BJ (cell line): ENCODE measurements around the gene REM1. TPM values are rescaled to one million over a fixed set of nuclear protein-coding genes. Genes with fewer than 3 reads are reported as not detected.
"Not testable (repeated sequence)": the region's sequence is repeated elsewhere in the genome, so short reads cannot be mapped to it uniquely, and the experiment has no call there.

Source experiments
- CTCF ChIA-PET: fragments of 350-600 bp; formaldehyde crosslinking; extraction: SDS; loops from one replicate; lab custom pipeline; 2021; ENCODE audit warnings: antibody characterized with exemption, inconsistent platforms; lab: Yijun Ruan, JAX
- POLR2A ChIA-PET: fragments of 300-600 bp; sonication (Branson Sonifier 250); formaldehyde crosslinking; extraction: SDS; loops from one replicate; lab custom pipeline; 2021; ENCODE audit warnings: antibody characterized with exemption; lab: Charles Lee
- DNase-seq: peaks from one replicate; pipeline ENCODE4 v3.0.0-alpha.2; 2011; ENCODE audit warnings: low read depth
- H3K27me3 ChIP-seq: 2 replicates; pipeline ENCODE4 v1.6.0; 2011; ENCODE audit warnings: low read length; ENCODE audit not compliant: control insufficient read depth, insufficient read depth
- H3K36me3 ChIP-seq: 2 replicates; pipeline ENCODE4 v1.5.1; 2011; ENCODE audit warnings: low read length; ENCODE audit not compliant: control insufficient read depth, insufficient read depth
- H3K4me3 ChIP-seq: 2 replicates; pipeline ENCODE4 v1.5.1; 2011; ENCODE audit warnings: low read depth, mild to moderate bottlenecking, control low read depth, low read length
- polyA plus RNA-seq: library from polyadenylated mRNA; depleted of rRNA; stranded (reverse); fragments of >200 nt; gene quantifications from 2 replicates; pipeline ENCODE4 v1.2.3, GENCODE V29; 2011
- TF ChIP-seq, protein P1 (sequence below): IDR thresholded peaks from 2 replicates; pipeline ENCODE4 v1.5.1; 2011; ENCODE audit warnings: low read depth, mild to moderate bottlenecking, control low read depth, inconsistent platforms, low read length, moderate library complexity; ENCODE audit not compliant: insufficient read depth

REM1 gene
- polyA plus RNA-seq, 1 experiment: not detected

DNA sequence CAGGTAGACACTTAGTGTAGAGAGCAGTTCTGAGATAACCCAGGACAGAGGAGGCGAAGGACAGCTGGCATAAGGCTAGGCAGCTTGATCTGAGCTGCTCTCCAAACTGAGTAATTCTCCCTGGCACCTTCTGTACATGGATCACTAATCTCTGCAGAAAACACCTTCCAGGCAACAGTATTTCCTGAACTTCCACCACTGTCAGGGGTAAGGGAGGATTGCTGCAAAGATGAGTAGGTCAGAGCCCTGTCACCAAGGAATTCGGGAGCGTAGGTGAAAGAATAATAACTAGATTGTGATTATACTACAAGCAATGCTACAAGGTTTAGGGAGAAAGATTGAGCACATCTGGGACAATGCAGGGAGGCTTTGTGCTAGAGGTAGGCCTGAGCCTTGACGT lies 41.1 kb downstream of the REM1 start:
- Histone ChIP-seq H3K27me3 (no peaks in the 10 kb centered on the region), H3K4me3 (peak overlapping the region; percentile 96), H3K36me3 (peaks cover 8% of the 10 kb centered on the region; the same call in 1 of the 2 replicates)
- POLR2A ChIA-PET: no interaction called here
- TF ChIP-seq, protein P1, sequence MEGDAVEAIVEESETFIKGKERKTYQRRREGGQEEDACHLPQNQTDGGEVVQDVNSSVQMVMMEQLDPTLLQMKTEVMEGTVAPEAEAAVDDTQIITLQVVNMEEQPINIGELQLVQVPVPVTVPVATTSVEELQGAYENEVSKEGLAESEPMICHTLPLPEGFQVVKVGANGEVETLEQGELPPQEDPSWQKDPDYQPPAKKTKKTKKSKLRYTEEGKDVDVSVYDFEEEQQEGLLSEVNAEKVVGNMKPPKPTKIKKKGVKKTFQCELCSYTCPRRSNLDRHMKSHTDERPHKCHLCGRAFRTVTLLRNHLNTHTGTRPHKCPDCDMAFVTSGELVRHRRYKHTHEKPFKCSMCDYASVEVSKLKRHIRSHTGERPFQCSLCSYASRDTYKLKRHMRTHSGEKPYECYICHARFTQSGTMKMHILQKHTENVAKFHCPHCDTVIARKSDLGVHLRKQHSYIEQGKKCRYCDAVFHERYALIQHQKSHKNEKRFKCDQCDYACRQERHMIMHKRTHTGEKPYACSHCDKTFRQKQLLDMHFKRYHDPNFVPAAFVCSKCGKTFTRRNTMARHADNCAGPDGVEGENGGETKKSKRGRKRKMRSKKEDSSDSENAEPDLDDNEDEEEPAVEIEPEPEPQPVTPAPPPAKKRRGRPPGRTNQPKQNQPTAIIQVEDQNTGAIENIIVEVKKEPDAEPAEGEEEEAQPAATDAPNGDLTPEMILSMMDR: no peak
- CTCF ChIA-PET: interaction anchor here (1.7 to 2.8 kb wide), 4 partner anchors 13 to 96 kb away, joined by 5 to 16 read pairs (median 7); no protein-coding TSS in a partner anchor
- no peak for DNase-seq

DNA sequence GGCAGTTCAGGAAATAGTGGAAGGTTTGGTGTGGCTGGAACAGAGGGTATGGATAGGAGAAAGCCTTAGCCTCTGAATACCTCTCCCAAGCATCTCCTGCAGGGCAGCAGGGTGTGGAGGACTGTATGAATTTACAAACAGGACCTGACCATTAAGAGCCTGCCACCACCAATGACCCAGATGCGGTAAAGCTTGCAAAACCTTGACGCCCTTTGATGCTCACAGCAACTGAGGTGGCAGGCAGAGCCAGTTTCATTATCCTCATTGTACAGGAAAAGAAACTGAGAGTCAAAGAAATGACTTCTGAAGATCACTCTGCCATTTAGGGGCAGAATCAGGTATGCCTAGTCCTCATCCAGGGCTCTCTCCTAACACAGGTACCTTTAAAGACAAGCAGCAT lies 41.6 kb downstream of the REM1 start:
- peaks cover 8% of the 10 kb centered on the region; the same call in 1 of the 2 replicates for H3K36me3 ChIP-seq
- no peak overlapping the region for H3K4me3 ChIP-seq
- ChIA-PET POLR2A (no interaction called here), CTCF (interaction anchor here (0.7 to 2.8 kb wide), 4 partner anchors 11 to 96 kb away, joined by 4 to 16 read pairs (median 7); no protein-coding TSS in a partner anchor)
- DNase-seq: no peak
- TF ChIP-seq, protein P1: no peak
- no peaks in the 10 kb centered on the region for H3K27me3 ChIP-seq

- DNase-seq: no peak
- Histone ChIP-seq H3K36me3 (peaks cover 11% of the 10 kb centered on the region), H3K27me3 (no peaks in the 10 kb centered on the region), H3K4me3 (no peak overlapping the region)
- POLR2A ChIA-PET: no interaction called here
- CTCF ChIA-PET: interaction anchor here (0.6 to 3.0 kb wide), 7 partner anchors 12 to 202 kb away, joined by 3 to 13 read pairs (median 3); no protein-coding TSS in a partner anchor
- TF ChIP-seq, protein P1: peak; percentile 56
Measured at GRCh38 chr20:31517373-31517772, 42.3 kb downstream of the REM1 start.

- CTCF ChIA-PET: interaction anchor here (0.9 to 3.2 kb wide), 6 partner anchors 10 to 91 kb away, joined by 3 to 11 read pairs (median 8); no protein-coding TSS in a partner anchor
- H3K36me3 ChIP-seq: peaks cover 11% of the 10 kb centered on the region
- H3K4me3 ChIP-seq, H3K27me3 ChIP-seq, DNase-seq: not testable (repeated sequence)
- POLR2A ChIA-PET: interaction anchor here (0.5 kb wide), 1 partner anchor 54 kb away, joined by 14 read pairs; no protein-coding TSS in a partner anchor
Measured at GRCh38 chr20:31521267-31521666, 46.2 kb downstream of the REM1 start.

GRCh38 chr20:31522731-31523130 lies 47.6 kb downstream of the REM1 start:
- no peak for DNase-seq
- no peak overlapping the region for H3K4me3 ChIP-seq
- H3K27me3 ChIP-seq: no peaks in the 10 kb centered on the region
- peaks cover 7% of the 10 kb centered on the region for H3K36me3 ChIP-seq
- TF ChIP-seq, protein P1: no peak
- CTCF ChIA-PET: interaction anchor here (0.7 to 3.2 kb wide), 6 partner anchors 13 to 90 kb away, joined by 3 to 11 read pairs (median 4); no protein-coding TSS in a partner anchor
- POLR2A ChIA-PET: no interaction called here
